A673 (cell line): ENCODE measurements around the gene RBBP6.

Experiments used
- CTCF ChIP-seq: fragments of 300-800, 200-600 bp; sonication (generic); conservative IDR thresholded peaks from 2 replicates; pipeline ENCODE4 v1.5.1; 2017; ENCODE audit warnings: low read depth, mild to moderate bottlenecking, antibody characterized with exemption, low read length, moderate library complexity, mixed read lengths
- EZH2 ChIP-seq: fragments of 200-600 bp; sonication (generic); IDR thresholded peaks from 2 replicates; pipeline ENCODE4 v1.6.1; 2017; ENCODE audit warnings: borderline replicate concordance, low read depth, mild to moderate bottlenecking, mixed read lengths, antibody characterized with exemption, low read length; ENCODE audit not compliant: poor library complexity, severe bottlenecking

- no peak for TF ChIP-seq CTCF
- no peak for TF ChIP-seq EZH2
Measured at GRCh38 chr16:24555346-24555872, 16.0 kb downstream of the RBBP6 start.
